ENCODE results near the gene GNG2. TPM values are rescaled to one million over a fixed set of nuclear protein-coding genes. Genes with fewer than 3 reads are reported as not detected.

Gene GNG2
- total RNA-seq, 5 donors from 2014 or later (not counting 1 experiment from before 2014, with no cell fraction given), result 82.2 to 197 (median 99.0) TPM

DNA sequence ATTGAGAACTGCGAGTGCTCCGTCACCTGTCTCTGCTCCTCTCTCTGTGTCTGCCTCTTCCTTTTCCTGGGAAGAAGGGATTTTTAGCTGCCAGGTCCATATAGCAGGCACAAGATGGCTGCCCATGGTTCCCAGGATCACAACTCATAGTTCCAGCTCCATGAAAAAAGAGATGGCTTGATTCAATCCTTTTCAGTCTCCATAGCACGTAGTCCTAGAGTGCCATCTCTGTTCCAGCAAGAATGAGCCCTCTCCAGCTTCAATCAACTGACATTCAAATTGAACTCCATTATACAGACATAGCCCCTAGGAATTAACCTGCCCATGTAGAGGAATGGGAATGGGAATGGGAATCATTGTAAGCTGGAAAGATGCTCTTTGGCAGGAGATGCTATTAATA, 94.2 kb downstream of the GNG2 start:
- no peak overlapping the region for H3K27ac ChIP-seq (ENCODE audit: low read length)
- DNase-seq (no peak), ATAC-seq (replicated peaks in 1 of 4) (no peak)
- ChIA-PET CTCF (interaction anchor here (0.5 to 1.4 kb wide), 5 partner anchors 9 to 994 kb away, joined by 3 to 6 read pairs (median 4); no protein-coding TSS in a partner anchor), POLR2A (no interaction called here)
- 100% methylated on average over 2 of the region's 3 CpGs for WGBS (ENCODE audit: insufficient coverage)
- H3K36me3 ChIP-seq (ENCODE audit: control insufficient read depth in 2 of 2, extremely low read depth in 1 of 2, insufficient read depth in 1 of 2, low read length in 1 of 2), result peaks cover 0 to 95% of the 10 kb centered on the region in 2 donors
- peaks cover 0 to 2% of the 10 kb centered on the region in 2 experiments for H3K4me1 ChIP-seq (ENCODE audit: control insufficient read depth in 1 of 2, extremely low read depth in 1 of 2, insufficient read depth in 2 of 2, low read length in 2 of 2)
- Mint-ChIP-seq H3K36me3 (peaks cover 97% of the 10 kb centered on the region), H3K9me3 (peaks cover 14 to 27% (median 14%) of the 10 kb centered on the region in 3 donors), H3K27ac (no peak overlapping the region), H3K27me3 (no peaks in the 10 kb centered on the region), H3K4me1 (peaks cover 20 to 48% (median 45%) of the 10 kb centered on the region in 3 donors), H3K4me3 (no peak overlapping the region)
- no peaks in the 10 kb centered on the region for H3K27me3 ChIP-seq (replicated peaks in 1 of 2; ENCODE audit: control insufficient read depth in 2 of 2, extremely low read depth in 1 of 2, insufficient read depth in 2 of 2, low read length in 1 of 2)
- H3K9me3 ChIP-seq, result peaks cover 5% of the 10 kb centered on the region
- H3K4me3 ChIP-seq (ENCODE audit: control insufficient read depth in 1 of 2, extremely low read depth in 1 of 2, low read length in 1 of 2), result no peak overlapping the region

DNA sequence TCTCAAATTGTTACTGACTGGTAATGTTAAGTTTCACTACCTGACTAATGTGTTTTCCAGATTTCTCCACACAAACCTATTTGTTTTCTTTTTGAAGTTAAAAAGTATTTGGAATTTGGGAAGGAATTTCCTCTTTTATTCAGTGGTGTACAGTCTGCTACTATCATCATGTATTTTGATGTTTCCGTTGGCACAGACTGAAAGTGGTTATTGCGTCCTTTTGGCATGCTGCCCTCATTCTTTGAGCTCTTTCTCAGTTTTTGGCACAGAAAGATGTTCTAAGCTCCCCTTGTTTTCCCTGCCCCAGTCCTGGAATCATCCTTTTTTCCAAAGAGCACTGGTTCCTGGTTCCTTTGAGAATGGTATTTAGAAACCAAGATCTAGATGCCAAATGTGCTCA, 97.5 kb downstream of the GNG2 start:
- POLR2A ChIA-PET, result no interaction called here
- DNase-seq (no peak), ATAC-seq (replicated peaks in 1 of 4) (no peak)
- Mint-ChIP-seq H3K4me1 (peaks cover 43 to 67% (median 66%) of the 10 kb centered on the region in 3 donors), H3K4me3 (no peak overlapping the region), H3K36me3 (peaks cover 83% of the 10 kb centered on the region), H3K27me3 (no peaks in the 10 kb centered on the region), H3K27ac (no peak overlapping the region), H3K9me3 (peaks cover 20 to 33% (median 20%) of the 10 kb centered on the region in 3 donors)
- Histone ChIP-seq H3K27ac (ENCODE audit: low read length) (no peak overlapping the region), H3K27me3 (replicated peaks in 1 of 2; ENCODE audit: control insufficient read depth in 2 of 2, extremely low read depth in 1 of 2, insufficient read depth in 2 of 2, low read length in 1 of 2) (no peaks in the 10 kb centered on the region), H3K9me3 (peaks cover 5% of the 10 kb centered on the region), H3K4me3 (ENCODE audit: control insufficient read depth in 1 of 2, extremely low read depth in 1 of 2, low read length in 1 of 2) (no peak overlapping the region), H3K4me1 (ENCODE audit: control insufficient read depth in 1 of 2, extremely low read depth in 1 of 2, insufficient read depth in 2 of 2, low read length in 2 of 2) (peaks cover 4 to 5% of the 10 kb centered on the region in 2 experiments), H3K36me3 (ENCODE audit: control insufficient read depth in 2 of 2, extremely low read depth in 1 of 2, insufficient read depth in 1 of 2, low read length in 1 of 2) (peaks cover 0 to 71% of the 10 kb centered on the region in 2 donors)
- WGBS (ENCODE audit: insufficient coverage), result 100% methylated on average over 2 of the region's 2 CpGs
- CTCF ChIA-PET, result interaction anchor here in 1 of 2 donors (1.1 kb wide), 1 partner anchor 178 kb away, joined by 3 read pairs; no protein-coding TSS in a partner anchor

DNA sequence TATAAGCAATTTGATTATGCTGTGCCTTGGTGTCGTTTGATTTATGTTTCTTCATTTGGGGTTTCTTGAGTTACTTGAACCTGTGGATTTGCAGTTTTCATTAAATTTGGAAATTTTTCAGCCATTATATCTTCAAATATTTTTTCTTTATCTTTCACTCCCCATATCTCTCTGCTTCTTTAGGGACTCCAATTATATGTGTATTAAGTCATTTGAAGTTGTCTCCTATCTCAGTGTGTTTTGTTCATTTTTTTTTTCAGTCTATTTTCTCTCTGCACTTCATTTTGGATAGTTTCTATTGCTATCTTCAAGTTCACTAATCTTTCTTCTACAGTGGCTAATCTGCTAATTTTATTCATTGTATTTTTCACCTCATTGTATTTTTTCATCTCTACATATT, 99.5 kb downstream of the GNG2 start:
- peaks cover 3 to 5% of the 10 kb centered on the region in 2 experiments for H3K4me1 ChIP-seq (ENCODE audit: control insufficient read depth in 1 of 2, extremely low read depth in 1 of 2, insufficient read depth in 2 of 2, low read length in 2 of 2)
- no CpG with 5 or more reads among the region's 1 CpG for WGBS (ENCODE audit: insufficient coverage)
- peaks cover 0 to 62% of the 10 kb centered on the region in 2 donors for H3K36me3 ChIP-seq (ENCODE audit: control insufficient read depth in 2 of 2, extremely low read depth in 1 of 2, insufficient read depth in 1 of 2, low read length in 1 of 2)

DNA sequence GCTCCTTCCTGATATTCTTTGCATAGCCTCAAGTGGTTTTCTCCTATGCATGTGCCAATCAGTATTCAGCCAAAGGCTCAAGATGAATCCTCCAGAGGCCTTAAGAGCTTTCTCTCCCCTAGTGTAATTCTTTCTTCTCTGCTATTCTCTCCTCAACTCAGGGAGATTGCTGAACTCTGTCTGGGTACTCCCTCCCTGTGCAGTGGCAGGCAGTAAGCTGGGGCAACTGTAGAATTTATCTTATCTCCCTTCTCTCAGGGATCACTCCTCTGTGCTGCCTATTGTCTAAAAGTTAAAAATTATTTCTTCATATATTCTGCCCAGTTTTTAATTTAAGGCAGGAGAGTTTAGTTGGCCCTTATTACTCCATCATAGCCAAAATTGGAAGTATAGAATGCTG, 100.5 kb downstream of the GNG2 start:
- Mint-ChIP-seq H3K27ac (peak overlapping the region; percentile 62 to 85), H3K4me3 (peak overlapping the region in 1 of 3 donors; percentile 4), H3K4me1 (peaks cover 50 to 66% (median 62%) of the 10 kb centered on the region in 3 donors), H3K9me3 (peaks cover 20 to 33% (median 20%) of the 10 kb centered on the region in 3 donors), H3K27me3 (no peaks in the 10 kb centered on the region), H3K36me3 (peaks cover 68% of the 10 kb centered on the region)
- ChIA-PET POLR2A (no interaction called here), CTCF (no interaction called here)
- DNase-seq (no peak), ATAC-seq (replicated peaks in 1 of 4) (no peak)
- H3K4me3 ChIP-seq (ENCODE audit: control insufficient read depth in 1 of 2, extremely low read depth in 1 of 2, low read length in 1 of 2), result no peak overlapping the region
- H3K9me3 ChIP-seq, result peaks cover 5% of the 10 kb centered on the region
- no peak overlapping the region for H3K27ac ChIP-seq (ENCODE audit: low read length)
- peaks cover 3 to 6% of the 10 kb centered on the region in 2 experiments for H3K4me1 ChIP-seq (ENCODE audit: control insufficient read depth in 1 of 2, extremely low read depth in 1 of 2, insufficient read depth in 2 of 2, low read length in 2 of 2)
- H3K36me3 ChIP-seq (ENCODE audit: control insufficient read depth in 2 of 2, extremely low read depth in 1 of 2, insufficient read depth in 1 of 2, low read length in 1 of 2), result peaks cover 0 to 62% of the 10 kb centered on the region in 2 donors
- H3K27me3 ChIP-seq (replicated peaks in 1 of 2; ENCODE audit: control insufficient read depth in 2 of 2, extremely low read depth in 1 of 2, insufficient read depth in 2 of 2, low read length in 1 of 2), result no peaks in the 10 kb centered on the region

More for the DNA sequence above, 99.5 kb downstream of the GNG2 start:
- Histone ChIP-seq H3K27ac (ENCODE audit: low read length) (no peak overlapping the region), H3K27me3 (replicated peaks in 1 of 2; ENCODE audit: control insufficient read depth in 2 of 2, extremely low read depth in 1 of 2, insufficient read depth in 2 of 2, low read length in 1 of 2) (no peaks in the 10 kb centered on the region), H3K4me3 (ENCODE audit: control insufficient read depth in 1 of 2, extremely low read depth in 1 of 2, low read length in 1 of 2) (no peak overlapping the region), H3K9me3 (peaks cover 5% of the 10 kb centered on the region)
- Mint-ChIP-seq H3K27me3 (no peaks in the 10 kb centered on the region), H3K27ac (no peak overlapping the region), H3K36me3 (peaks cover 73% of the 10 kb centered on the region), H3K9me3 (peaks cover 20 to 33% (median 20%) of the 10 kb centered on the region in 3 donors), H3K4me3 (no peak overlapping the region), H3K4me1 (peaks cover 50 to 66% (median 65%) of the 10 kb centered on the region in 3 donors)
- CTCF ChIA-PET, result interaction anchor here in 1 of 2 donors (1.1 kb wide), 1 partner anchor 18 kb away, joined by 5 read pairs; no protein-coding TSS in a partner anchor
- DNase-seq (no peak), ATAC-seq (replicated peaks in 1 of 4) (no peak)
- POLR2A ChIA-PET, result no interaction called here

DNA sequence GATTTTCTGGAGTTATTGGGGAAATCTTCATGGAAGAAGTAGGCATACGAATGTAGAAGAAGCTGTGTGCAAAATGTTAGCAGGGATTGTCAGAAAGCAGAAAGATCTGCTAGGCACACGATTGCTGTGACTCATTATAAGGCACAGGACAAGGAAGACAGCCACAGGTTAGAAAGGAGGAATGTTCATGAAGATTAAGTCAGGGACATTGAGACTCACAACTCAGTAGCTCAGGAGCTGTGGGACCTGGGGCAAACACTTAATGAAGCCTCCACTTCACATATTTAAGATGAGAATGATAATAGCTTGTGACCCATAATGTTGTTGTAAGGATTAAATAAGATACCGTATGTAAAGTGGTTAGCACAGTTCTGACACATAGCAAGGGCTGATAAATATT, 102.3 kb downstream of the GNG2 start:
- WGBS (ENCODE audit: insufficient coverage), result 100% methylated on average over 1 of the region's 3 CpGs
- Mint-ChIP-seq H3K9me3 (peaks cover 16 to 24% (median 16%) of the 10 kb centered on the region in 3 donors), H3K27ac (peak overlapping the region; percentile 86 to 90), H3K36me3 (peaks cover 55% of the 10 kb centered on the region), H3K27me3 (no peaks in the 10 kb centered on the region), H3K4me3 (peak overlapping the region in 2 of 3 donors; percentile 34 to 52), H3K4me1 (peaks cover 47 to 59% (median 56%) of the 10 kb centered on the region in 3 donors)
- Histone ChIP-seq H3K27ac (ENCODE audit: low read length) (peak overlapping the region; percentile 8), H3K27me3 (replicated peaks in 1 of 2; ENCODE audit: control insufficient read depth in 2 of 2, extremely low read depth in 1 of 2, insufficient read depth in 2 of 2, low read length in 1 of 2) (no peaks in the 10 kb centered on the region), H3K4me1 (ENCODE audit: control insufficient read depth in 1 of 2, extremely low read depth in 1 of 2, insufficient read depth in 2 of 2, low read length in 2 of 2) (peaks cover 3 to 6% of the 10 kb centered on the region in 2 experiments), H3K36me3 (ENCODE audit: control insufficient read depth in 2 of 2, extremely low read depth in 1 of 2, insufficient read depth in 1 of 2, low read length in 1 of 2) (peaks cover 0 to 63% of the 10 kb centered on the region in 2 donors), H3K9me3 (peaks cover 5% of the 10 kb centered on the region), H3K4me3 (ENCODE audit: control insufficient read depth in 1 of 2, extremely low read depth in 1 of 2, low read length in 1 of 2) (no peak overlapping the region)
- POLR2A ChIA-PET, result interaction anchor here (0.6 to 1.2 kb wide), 5 partner anchors 63 to 157 kb away, joined by 3 to 6 read pairs (median 3); partner anchors contain the start of gene GNG2 (in 2 of the 2)
- ATAC-seq (replicated peaks in 1 of 4) (no peak), DNase-seq (no peak)
- CTCF ChIA-PET, result interaction anchor here (0.6 to 1.5 kb wide), 5 partner anchors 8 to 116 kb away, joined by 3 to 4 read pairs (median 3); no protein-coding TSS in a partner anchor

DNA sequence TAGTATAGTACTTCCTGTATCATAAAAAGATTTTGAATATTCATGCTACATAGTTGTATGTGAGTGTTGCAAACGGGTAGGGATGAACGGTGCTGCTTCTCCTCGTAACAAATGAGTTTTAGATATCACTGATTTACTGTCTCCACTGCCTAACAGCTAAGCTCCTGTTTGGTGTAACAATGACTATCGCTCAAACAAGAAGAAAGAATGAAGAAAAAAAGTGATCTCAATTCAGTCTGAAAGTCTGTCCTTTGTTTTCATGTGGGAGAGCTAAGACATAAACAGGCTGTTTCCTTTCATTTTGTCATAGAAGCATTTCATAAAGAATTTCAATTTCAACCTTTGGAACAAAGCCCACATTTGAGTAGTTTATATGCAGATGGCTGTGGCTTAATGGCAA, 102.9 kb downstream of the GNG2 start:
- Histone ChIP-seq H3K9me3 (peaks cover 5% of the 10 kb centered on the region), H3K36me3 (ENCODE audit: control insufficient read depth in 2 of 2, extremely low read depth in 1 of 2, insufficient read depth in 1 of 2, low read length in 1 of 2) (peaks cover 0 to 62% of the 10 kb centered on the region in 2 donors), H3K4me1 (ENCODE audit: control insufficient read depth in 1 of 2, extremely low read depth in 1 of 2, insufficient read depth in 2 of 2, low read length in 2 of 2) (peaks cover 3 to 6% of the 10 kb centered on the region in 2 experiments), H3K27me3 (replicated peaks in 1 of 2; ENCODE audit: control insufficient read depth in 2 of 2, extremely low read depth in 1 of 2, insufficient read depth in 2 of 2, low read length in 1 of 2) (no peaks in the 10 kb centered on the region), H3K4me3 (ENCODE audit: control insufficient read depth in 1 of 2, extremely low read depth in 1 of 2, low read length in 1 of 2) (no peak overlapping the region), H3K27ac (ENCODE audit: low read length) (peak overlapping the region; percentile 45)
- Mint-ChIP-seq H3K4me3 (peak overlapping the region; percentile 34 to 52 (median 39)), H3K27me3 (no peaks in the 10 kb centered on the region), H3K36me3 (peaks cover 50% of the 10 kb centered on the region), H3K27ac (peak overlapping the region; percentile 86 to 90), H3K9me3 (peaks cover 16 to 20% (median 16%) of the 10 kb centered on the region in 3 donors), H3K4me1 (peaks cover 47 to 59% (median 53%) of the 10 kb centered on the region in 3 donors)
- WGBS (ENCODE audit: insufficient coverage), result 40% methylated on average over 1 of the region's 4 CpGs
- POLR2A ChIA-PET, result interaction anchor here (0.6 to 1.2 kb wide), 4 partner anchors 102 to 158 kb away, joined by 3 to 6 read pairs (median 4); partner anchors contain the start of gene GNG2 (in 2 of the 2)
- CTCF ChIA-PET, result interaction anchor here (0.6 to 1.5 kb wide), 4 partner anchors 8 to 72 kb away, joined by 3 to 4 read pairs (median 3); no protein-coding TSS in a partner anchor
- ATAC-seq (replicated peaks in 1 of 4) (peak; percentile 26 to 85 (median 64)), DNase-seq (peak in 1 of 35 experiments; percentile 30)
